ENCODE measurements around the gene TMEM97.
"Not testable (repeated sequence)": the region's sequence is repeated elsewhere in the genome, so short reads cannot be mapped to it uniquely, and the experiment has no call there.

TMEM97 gene

DNA sequence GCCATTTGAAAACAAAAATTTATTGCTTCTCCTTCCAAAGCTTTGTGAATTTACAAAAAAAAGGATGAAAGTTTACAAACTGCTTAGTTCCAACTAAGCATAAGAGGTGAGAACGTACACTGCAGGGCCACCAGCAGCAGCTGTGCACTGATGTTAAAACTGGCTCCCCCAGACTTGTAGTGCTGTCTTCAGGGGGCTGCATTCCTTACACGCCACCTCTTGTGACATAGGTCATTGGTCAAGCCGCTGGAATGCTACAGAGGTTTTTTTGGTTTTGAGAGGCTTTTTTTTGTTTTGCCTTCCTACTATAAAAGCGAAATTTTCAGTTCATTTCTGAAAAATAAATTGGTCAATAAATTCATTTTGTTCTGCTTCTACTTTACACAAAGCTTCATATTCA lies 9.3 kb downstream of the TMEM97 start:
- no peaks in the 10 kb centered on the region for H3K4me1 ChIP-seq (ENCODE audit: control insufficient read depth, insufficient read depth, low read length)
- peak overlapping the region; percentile 7 for H3K9ac ChIP-seq (ENCODE audit: low read length)
- H3K27me3 ChIP-seq (replicated peaks; ENCODE audit: control insufficient read depth, insufficient read depth, low read length): no peaks in the 10 kb centered on the region
- DNase-seq (ENCODE audit: low read depth): no peak
- peaks cover 54% of the 10 kb centered on the region for H3K36me3 ChIP-seq (ENCODE audit: control insufficient read depth, insufficient read depth, low read length, severe bottlenecking)
- no peaks in the 10 kb centered on the region for H3K9me3 ChIP-seq (ENCODE audit: control insufficient read depth, low read length)
- no peak overlapping the region for H3K4me3 ChIP-seq (ENCODE audit: low read length)

DNA sequence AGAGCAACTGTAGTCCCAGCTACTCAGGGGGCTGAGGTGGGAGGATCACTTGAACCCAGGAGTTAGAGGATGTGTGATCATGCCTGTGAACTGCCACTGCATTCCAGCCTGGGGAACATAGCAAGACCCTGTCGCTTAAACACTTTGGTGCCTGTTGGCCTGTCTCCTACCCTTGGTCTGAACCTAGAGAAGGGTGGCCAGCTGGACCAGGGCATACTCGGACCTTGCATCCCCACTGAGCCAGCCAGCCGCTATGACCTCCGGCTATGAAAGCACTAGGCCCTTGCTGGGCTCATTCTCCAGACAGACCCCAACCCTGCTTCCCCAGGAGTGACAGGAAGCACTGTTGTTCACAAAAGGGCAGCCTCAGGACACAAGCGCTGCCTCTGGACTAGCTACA lies 11.7 kb downstream of the TMEM97 start:
- peaks cover 54% of the 10 kb centered on the region for H3K36me3 ChIP-seq (ENCODE audit: control insufficient read depth, insufficient read depth, low read length, severe bottlenecking)

DNA sequence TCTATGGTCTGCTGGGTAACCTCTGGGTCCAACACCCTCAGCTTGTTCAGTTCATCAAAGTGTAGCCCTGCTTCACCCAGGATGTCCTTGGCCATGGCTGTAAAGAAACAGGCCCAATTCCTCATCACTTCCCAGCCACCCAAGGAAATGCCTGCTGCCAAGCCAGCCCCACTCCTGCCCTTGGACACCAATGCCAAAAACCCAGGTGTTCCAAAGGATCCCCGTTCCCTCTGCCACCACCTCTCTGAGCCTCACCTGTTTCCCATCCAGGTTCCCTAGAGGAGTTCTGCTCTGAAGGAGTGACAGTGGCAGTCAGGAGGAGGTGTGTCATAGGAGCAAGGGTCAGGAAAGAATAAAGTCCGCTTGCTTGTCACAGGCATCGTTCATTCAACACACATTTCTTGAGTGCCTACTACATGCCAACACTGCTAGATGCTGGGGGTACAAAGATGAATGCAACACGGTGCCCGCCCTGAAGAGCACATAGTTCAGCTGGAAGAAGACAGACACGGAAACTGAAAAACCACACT lies 13.0 kb downstream of the TMEM97 start:
- Histone ChIP-seq H3K36me3 (ENCODE audit: control insufficient read depth, insufficient read depth, low read length, severe bottlenecking) (peaks cover 46% of the 10 kb centered on the region), H3K4me3 (ENCODE audit: low read length) (no peak overlapping the region)
- no peak for DNase-seq (ENCODE audit: low read depth)

More for the DNA sequence above, 11.7 kb downstream of the TMEM97 start:
- H3K4me3 ChIP-seq (ENCODE audit: low read length): no peak overlapping the region
- no peak for DNase-seq (ENCODE audit: low read depth)
- H3K27me3 ChIP-seq (replicated peaks; ENCODE audit: control insufficient read depth, insufficient read depth, low read length): no peaks in the 10 kb centered on the region
- H3K9ac ChIP-seq (ENCODE audit: low read length): no peak overlapping the region
- H3K9me3 ChIP-seq (ENCODE audit: control insufficient read depth, low read length): no peaks in the 10 kb centered on the region
- H3K4me1 ChIP-seq (ENCODE audit: control insufficient read depth, insufficient read depth, low read length): peaks cover 14% of the 10 kb centered on the region

DNA sequence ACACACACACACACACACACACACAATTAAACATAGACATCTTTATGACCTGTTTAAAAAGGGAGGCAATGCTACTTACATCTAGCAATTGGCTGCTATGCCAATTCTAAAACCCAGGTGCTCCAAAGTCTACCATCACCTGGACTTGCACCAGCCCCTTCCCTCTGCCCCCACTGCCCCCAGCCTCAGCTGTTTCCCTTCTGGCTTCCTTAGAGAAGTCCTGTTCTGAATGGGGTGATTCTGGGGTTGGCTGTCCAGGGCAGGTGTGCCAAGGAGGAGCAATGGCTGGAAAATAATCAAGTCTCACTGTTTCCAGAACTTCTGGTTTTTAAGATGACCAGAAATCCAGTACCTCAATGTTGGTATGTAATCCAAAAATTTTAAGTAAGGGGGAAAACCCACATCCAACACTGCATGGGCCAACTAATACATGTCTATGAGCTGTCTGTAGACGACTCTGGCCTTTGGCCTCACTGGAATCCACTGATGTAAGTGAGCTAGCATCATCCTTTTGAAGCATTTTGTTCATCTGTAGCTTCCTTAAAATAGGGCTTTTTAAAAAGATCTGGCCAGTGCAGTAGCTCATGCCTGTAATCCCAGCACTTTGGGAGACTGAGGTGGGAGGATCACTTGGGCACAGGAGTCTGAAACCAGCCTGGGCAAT lies 14.2 kb downstream of the TMEM97 start:
- Histone ChIP-seq H3K4me3 (ENCODE audit: low read length) (no peak overlapping the region), H3K9me3 (ENCODE audit: control insufficient read depth, low read length) (no peaks in the 10 kb centered on the region), H3K9ac (ENCODE audit: low read length) (no peak overlapping the region), H3K36me3 (ENCODE audit: control insufficient read depth, insufficient read depth, low read length, severe bottlenecking) (peaks cover 33% of the 10 kb centered on the region), H3K27me3 (replicated peaks; ENCODE audit: control insufficient read depth, insufficient read depth, low read length) (no peaks in the 10 kb centered on the region), H3K4me1 (ENCODE audit: control insufficient read depth, insufficient read depth, low read length) (peaks cover 26% of the 10 kb centered on the region)
- DNase-seq (ENCODE audit: low read depth): no peak

More for the DNA sequence above, 13.0 kb downstream of the TMEM97 start:
- Histone ChIP-seq H3K9ac (ENCODE audit: low read length) (no peak overlapping the region), H3K9me3 (ENCODE audit: control insufficient read depth, low read length) (no peaks in the 10 kb centered on the region), H3K27me3 (replicated peaks; ENCODE audit: control insufficient read depth, insufficient read depth, low read length) (no peaks in the 10 kb centered on the region), H3K4me1 (ENCODE audit: control insufficient read depth, insufficient read depth, low read length) (peaks cover 23% of the 10 kb centered on the region)

DNA sequence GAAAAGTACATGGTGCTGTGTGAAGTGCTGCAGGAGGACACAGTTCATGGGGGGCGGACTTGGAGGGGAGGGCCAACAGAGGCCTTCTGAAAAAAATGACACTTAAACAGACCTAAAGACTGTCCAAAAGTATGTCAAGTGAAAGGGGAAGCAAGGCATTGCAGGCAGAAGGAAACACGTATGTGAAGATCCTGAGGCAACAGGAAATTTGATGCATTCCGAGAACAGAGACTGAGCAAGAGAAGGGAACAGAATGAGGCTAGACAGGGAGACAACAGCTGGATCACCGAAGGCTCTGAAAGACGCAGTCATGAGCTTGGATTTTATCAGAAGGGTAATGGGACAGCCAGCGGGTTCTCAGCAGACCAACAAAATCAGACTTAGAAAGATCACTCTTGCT lies 15.2 kb downstream of the TMEM97 start:
- Histone ChIP-seq H3K9ac (ENCODE audit: low read length) (peak overlapping the region; percentile 89), H3K36me3 (ENCODE audit: control insufficient read depth, insufficient read depth, low read length, severe bottlenecking) (peaks cover 24% of the 10 kb centered on the region), H3K4me1 (ENCODE audit: control insufficient read depth, insufficient read depth, low read length) (peaks cover 28% of the 10 kb centered on the region), H3K4me3 (ENCODE audit: low read length) (peak overlapping the region; percentile 98), H3K27me3 (replicated peaks; ENCODE audit: control insufficient read depth, insufficient read depth, low read length) (no peaks in the 10 kb centered on the region), H3K9me3 (ENCODE audit: control insufficient read depth, low read length) (no peaks in the 10 kb centered on the region)
- peak; percentile 37 for DNase-seq (ENCODE audit: low read depth)

DNA sequence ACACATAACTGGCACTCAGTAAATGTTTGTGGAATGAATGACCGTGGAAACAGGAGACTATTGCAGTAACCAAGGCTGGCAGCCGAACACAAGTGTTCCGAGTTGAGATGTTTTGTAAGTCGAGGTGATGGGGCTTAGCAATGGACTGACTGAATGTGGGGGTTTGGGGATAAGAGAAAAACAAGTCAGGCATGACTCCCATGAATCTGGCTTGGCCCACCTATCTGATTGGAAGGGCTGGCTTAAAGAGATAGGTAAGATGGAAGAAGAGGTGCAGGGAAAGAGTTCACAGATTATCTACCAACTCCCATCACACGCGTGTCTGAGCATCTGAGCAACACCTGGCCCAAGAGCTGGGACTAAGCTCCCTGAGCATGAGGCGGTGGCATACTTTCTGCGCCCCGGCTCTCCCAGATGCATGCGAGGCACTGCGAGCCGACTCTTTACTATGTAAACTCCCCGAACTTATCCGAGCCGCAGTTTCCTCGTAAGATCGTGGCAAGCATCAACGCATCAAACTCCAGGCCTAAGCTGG lies 15.7 kb downstream of the TMEM97 start:
- peaks cover 28% of the 10 kb centered on the region for H3K4me1 ChIP-seq (ENCODE audit: control insufficient read depth, insufficient read depth, low read length)
- H3K9ac ChIP-seq (ENCODE audit: low read length): peak overlapping the region; percentile 89
- DNase-seq (ENCODE audit: low read depth): peak; percentile 71
- no peaks in the 10 kb centered on the region for H3K9me3 ChIP-seq (ENCODE audit: control insufficient read depth, low read length)
- peak overlapping the region; percentile 98 for H3K4me3 ChIP-seq (ENCODE audit: low read length)
- H3K36me3 ChIP-seq (ENCODE audit: control insufficient read depth, insufficient read depth, low read length, severe bottlenecking): peaks cover 20% of the 10 kb centered on the region
- no peaks in the 10 kb centered on the region for H3K27me3 ChIP-seq (replicated peaks; ENCODE audit: control insufficient read depth, insufficient read depth, low read length)

DNA sequence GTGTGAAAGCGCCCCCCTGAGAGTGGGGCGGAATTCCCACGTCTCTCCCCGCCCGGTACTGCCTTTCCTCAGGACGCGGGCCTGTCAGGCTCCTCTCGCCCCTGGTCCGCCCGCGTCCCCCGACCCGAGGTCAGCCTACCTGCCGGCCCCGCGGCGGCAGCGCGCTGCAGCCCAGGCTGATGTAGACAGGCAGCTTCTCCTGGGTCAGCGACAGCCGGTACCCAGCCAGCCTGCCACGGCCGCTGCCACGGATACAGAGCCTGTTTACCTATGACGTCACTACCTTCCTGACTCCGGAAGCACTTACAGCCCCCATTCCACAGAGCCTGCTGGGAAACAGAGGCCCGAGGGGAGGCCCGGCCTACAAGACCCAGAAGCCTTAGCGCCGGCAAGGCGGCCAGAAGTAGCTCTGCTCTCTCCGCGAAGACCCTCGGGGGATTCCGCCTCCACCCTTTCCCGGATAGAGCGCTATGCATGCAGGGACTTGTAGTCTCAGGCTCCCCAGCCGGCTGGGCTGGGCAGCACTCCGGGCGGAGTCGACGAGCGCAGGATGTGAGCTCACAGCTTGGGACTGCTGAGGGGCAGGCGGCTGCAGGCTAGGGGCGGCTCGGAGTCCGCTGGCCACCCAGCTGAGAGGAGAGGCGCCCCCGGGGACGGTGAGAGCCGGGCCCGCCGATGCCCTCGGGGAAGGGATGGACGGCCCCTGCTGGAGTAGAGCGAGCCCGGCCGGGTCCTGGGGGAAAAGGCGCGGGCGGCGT lies 16.4 kb downstream of the TMEM97 start, which contains the start of the genes IFT20 and TNFAIP1:
TSS of gene IFT20 (minus strand) at position 272 of the 758 bp plus-strand sequence. CDS start 3,487 bp downstream, outside the sequence.
TSS of gene TNFAIP1 (plus strand) at position 561 of the 758 bp plus-strand sequence. CDS start 3,761 bp downstream, outside the sequence.
- Histone ChIP-seq H3K27me3 (replicated peaks; ENCODE audit: control insufficient read depth, insufficient read depth, low read length) (no peaks in the 10 kb centered on the region), H3K9ac (ENCODE audit: low read length) (peak within 1 kb of the TSS; percentile 92), H3K4me3 (ENCODE audit: low read length) (peak within 1 kb of the TSS; percentile 98), H3K4me1 (ENCODE audit: control insufficient read depth, insufficient read depth, low read length) (peaks cover 28% of the 10 kb centered on the region), H3K36me3 (ENCODE audit: control insufficient read depth, insufficient read depth, low read length, severe bottlenecking) (peaks cover 26% of the 10 kb centered on the region), H3K9me3 (ENCODE audit: control insufficient read depth, low read length) (no peaks in the 10 kb centered on the region)
- peak; percentile 100 for DNase-seq (ENCODE audit: low read depth)

DNA sequence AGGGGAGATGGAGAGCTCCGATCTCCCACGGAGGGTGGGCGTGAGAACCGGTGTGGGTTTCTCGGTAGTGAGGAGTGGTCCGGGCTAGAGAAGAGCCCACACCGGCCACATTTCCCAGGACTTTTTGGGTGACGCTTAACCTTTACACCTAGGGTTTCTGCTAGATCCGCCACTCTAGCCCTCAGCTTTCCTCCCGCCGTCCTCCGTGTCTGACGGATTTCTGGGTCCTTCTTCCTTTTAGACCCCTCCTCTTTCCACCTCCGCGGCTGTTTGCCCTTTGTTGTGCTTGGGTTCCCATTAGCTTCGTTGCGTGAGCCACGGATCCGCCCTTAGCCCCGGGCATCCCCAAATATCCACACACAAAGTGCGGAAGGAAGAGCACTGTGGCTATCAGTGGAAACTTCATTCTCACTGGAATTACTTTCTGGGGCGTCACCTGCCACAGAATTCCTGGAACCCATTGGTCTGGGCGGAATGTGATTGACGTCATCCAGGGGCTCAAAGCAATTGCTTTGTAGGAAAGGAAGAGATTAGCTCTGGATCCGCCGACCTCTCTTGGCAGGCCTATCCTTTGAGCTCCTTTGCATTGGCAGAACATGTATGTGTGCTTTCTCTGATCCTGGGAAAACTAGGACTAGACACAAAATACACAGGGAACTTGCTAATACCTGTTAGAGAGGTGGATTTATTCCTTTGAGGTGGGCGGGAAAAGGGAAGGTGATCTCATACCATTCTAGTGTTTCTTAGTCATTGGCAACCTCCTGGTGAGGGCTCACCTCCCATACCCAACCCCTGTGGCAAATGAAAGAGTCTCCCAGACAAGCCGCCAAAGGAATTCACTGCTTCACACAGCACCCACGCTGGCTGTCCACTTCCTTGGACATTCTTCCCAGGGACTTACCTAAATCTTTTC lies 17.2 kb downstream of the TMEM97 start:
- H3K4me1 ChIP-seq (ENCODE audit: control insufficient read depth, insufficient read depth, low read length): peaks cover 28% of the 10 kb centered on the region
- H3K9ac ChIP-seq (ENCODE audit: low read length): peak overlapping the region; percentile 92
- H3K27me3 ChIP-seq (replicated peaks; ENCODE audit: control insufficient read depth, insufficient read depth, low read length): no peaks in the 10 kb centered on the region
- H3K4me3 ChIP-seq (ENCODE audit: low read length): peak overlapping the region; percentile 98
- peaks cover 25% of the 10 kb centered on the region for H3K36me3 ChIP-seq (ENCODE audit: control insufficient read depth, insufficient read depth, low read length, severe bottlenecking)
- no peaks in the 10 kb centered on the region for H3K9me3 ChIP-seq (ENCODE audit: control insufficient read depth, low read length)
- peak; percentile 90 for DNase-seq (ENCODE audit: low read depth)

DNA sequence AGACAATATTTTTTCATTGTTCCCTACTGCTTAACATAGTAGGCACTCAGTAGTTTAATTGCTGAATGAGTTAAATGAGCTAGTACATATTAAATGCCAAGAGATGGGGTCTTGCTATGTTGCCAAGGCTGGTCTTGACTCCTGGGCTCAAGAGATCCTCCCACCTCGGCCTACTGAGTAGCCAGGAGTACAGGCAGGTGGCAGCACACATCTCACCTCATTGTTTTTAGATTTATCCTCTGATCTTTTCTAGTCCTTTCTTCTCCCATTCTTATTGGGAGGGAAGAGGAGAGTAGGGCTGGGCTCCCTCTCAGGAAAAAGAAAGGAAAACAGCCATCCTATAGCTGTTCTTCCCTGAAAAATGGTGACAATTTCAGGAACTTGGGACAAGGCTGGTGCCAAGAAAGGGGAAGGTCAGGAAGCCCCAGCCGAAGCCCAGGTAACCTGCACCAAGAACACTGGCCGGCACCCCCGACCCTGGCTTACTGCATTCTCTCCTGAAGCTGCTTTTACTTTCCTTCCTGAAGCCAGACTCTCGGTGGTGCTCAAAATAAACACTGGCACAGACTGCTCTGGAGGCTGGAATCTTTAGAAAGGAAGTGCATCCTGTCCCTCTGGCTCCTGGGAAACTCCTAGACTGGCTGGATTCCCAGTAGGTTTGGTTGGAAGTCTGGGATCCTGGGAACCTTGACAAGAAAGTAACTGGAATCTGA lies 19.2 kb downstream of the TMEM97 start:
- Histone ChIP-seq H3K4me1 (ENCODE audit: control insufficient read depth, insufficient read depth, low read length) (peaks cover 28% of the 10 kb centered on the region), H3K4me3 (ENCODE audit: low read length) (no peak overlapping the region), H3K9ac (ENCODE audit: low read length) (no peak overlapping the region), H3K9me3 (ENCODE audit: control insufficient read depth, low read length) (no peaks in the 10 kb centered on the region), H3K36me3 (ENCODE audit: control insufficient read depth, insufficient read depth, low read length, severe bottlenecking) (peaks cover 34% of the 10 kb centered on the region), H3K27me3 (replicated peaks; ENCODE audit: control insufficient read depth, insufficient read depth, low read length) (no peaks in the 10 kb centered on the region)
- DNase-seq (ENCODE audit: low read depth): no peak

DNA sequence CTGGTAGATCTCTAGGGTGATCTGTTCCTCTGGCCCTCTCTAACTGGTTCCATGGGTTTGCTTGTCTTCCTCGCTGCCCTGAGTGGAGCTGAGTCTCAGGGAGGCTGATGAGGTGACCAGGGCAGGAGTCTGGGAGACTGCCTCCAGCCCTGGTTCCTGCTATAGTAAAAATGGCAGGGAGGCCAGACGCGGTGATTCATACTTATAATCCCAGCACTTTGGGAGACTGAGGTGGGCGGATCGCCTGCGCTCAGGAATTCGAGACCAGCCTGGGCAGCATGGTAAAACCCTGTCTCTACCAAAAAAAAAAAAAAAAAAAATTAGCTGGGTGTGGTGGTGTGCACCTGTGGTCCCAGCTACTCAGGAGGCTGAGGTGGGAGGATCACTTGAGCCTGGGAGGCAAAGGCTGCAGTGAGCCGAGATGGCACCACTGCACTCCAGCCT lies 19.8 kb downstream of the TMEM97 start:
- H3K4me1 ChIP-seq (ENCODE audit: control insufficient read depth, insufficient read depth, low read length): peaks cover 25% of the 10 kb centered on the region
- DNase-seq (ENCODE audit: low read depth); H3K27me3 ChIP-seq (replicated peaks; ENCODE audit: control insufficient read depth, insufficient read depth, low read length); H3K4me3 ChIP-seq (ENCODE audit: low read length); H3K9ac ChIP-seq (ENCODE audit: low read length); H3K9me3 ChIP-seq (ENCODE audit: control insufficient read depth, low read length): not testable (repeated sequence)
- H3K36me3 ChIP-seq (ENCODE audit: control insufficient read depth, insufficient read depth, low read length, severe bottlenecking): peaks cover 37% of the 10 kb centered on the region
